ENCODE results near the gene STK17A. TPM values are rescaled to one million over a fixed set of nuclear protein-coding genes. Genes with fewer than 3 reads are reported as not detected.
"Not testable (repeated sequence)": the region's sequence is repeated elsewhere in the genome, so short reads cannot be mapped to it uniquely, and the experiment has no call there.

Gene STK17A
- total RNA-seq, 6 experiments from 2014 or later = 59.0 to 79.2 (median 62.8) TPM

DNA sequence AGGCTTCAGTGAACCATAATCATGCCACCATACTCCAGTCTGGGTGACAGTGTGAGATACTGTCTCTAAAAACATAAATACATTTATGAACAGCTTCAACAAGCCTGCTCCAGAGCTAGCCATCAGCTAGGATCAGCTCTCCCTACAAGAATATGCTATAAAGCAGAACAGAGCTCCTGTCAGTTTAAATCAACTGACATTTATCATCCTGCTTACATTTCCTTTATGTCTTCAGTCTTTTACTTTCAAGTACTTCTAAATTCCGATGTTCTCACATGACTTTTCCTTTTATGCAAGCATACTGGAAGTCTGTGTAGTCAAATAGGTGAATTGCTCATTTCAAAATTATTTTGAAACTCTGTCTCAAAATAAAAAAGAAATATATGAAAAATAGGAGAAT, 81.8 kb downstream of the STK17A start:
- DNase-seq = no peak
- Mint-ChIP-seq H3K4me3 (no peak overlapping the region), H3K9me3 (no peaks in the 10 kb centered on the region), H3K27ac (no peak overlapping the region), H3K4me1 (ENCODE audit: low read depth) (peaks cover 79% of the 10 kb centered on the region), H3K27me3 (ENCODE audit: insufficient read depth) (no peaks in the 10 kb centered on the region; the same call in 1 of the 2 replicates), H3K36me3 (ENCODE audit: low read depth) (peaks cover 39% of the 10 kb centered on the region)
- TF ChIP-seq, protein P1, sequence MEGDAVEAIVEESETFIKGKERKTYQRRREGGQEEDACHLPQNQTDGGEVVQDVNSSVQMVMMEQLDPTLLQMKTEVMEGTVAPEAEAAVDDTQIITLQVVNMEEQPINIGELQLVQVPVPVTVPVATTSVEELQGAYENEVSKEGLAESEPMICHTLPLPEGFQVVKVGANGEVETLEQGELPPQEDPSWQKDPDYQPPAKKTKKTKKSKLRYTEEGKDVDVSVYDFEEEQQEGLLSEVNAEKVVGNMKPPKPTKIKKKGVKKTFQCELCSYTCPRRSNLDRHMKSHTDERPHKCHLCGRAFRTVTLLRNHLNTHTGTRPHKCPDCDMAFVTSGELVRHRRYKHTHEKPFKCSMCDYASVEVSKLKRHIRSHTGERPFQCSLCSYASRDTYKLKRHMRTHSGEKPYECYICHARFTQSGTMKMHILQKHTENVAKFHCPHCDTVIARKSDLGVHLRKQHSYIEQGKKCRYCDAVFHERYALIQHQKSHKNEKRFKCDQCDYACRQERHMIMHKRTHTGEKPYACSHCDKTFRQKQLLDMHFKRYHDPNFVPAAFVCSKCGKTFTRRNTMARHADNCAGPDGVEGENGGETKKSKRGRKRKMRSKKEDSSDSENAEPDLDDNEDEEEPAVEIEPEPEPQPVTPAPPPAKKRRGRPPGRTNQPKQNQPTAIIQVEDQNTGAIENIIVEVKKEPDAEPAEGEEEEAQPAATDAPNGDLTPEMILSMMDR (IDR thresholded peaks at IDR 0.05) = no peak

DNA sequence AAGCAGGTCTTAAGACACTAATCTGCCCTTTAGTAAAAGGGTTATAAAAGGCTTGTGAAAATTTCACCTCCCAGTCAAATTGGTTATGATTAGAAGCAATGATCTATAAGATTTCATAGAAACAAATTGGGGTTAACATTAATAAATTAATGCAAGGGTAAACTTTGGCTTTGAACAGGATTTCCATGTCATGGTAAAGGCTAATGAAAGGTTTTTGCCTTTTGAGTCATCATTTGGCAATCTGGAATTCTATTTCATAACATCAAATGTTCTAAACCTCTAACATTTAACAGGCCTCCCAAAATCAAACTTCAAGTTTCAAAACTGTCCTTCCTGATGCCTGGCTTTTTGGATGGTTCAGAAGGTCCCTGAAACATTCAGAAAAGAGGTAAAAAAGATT, 84.0 kb downstream of the STK17A start:
- H3K36me3 Mint-ChIP-seq (ENCODE audit: low read depth) = peaks cover 46% of the 10 kb centered on the region
- no peak for DNase-seq
- peak overlapping the region; percentile 69; the same call in 1 of the 2 replicates for H3K27ac Mint-ChIP-seq
- peaks cover 4% of the 10 kb centered on the region; the same call in 1 of the 2 replicates for H3K9me3 Mint-ChIP-seq
- TF ChIP-seq, protein P1 (IDR thresholded peaks at IDR 0.05) = no peak
- peaks cover 84% of the 10 kb centered on the region for H3K4me1 Mint-ChIP-seq (ENCODE audit: low read depth)
- H3K27me3 Mint-ChIP-seq (ENCODE audit: insufficient read depth) = no peaks in the 10 kb centered on the region; the same call in 1 of the 2 replicates
- H3K4me3 Mint-ChIP-seq = no peak overlapping the region

DNA sequence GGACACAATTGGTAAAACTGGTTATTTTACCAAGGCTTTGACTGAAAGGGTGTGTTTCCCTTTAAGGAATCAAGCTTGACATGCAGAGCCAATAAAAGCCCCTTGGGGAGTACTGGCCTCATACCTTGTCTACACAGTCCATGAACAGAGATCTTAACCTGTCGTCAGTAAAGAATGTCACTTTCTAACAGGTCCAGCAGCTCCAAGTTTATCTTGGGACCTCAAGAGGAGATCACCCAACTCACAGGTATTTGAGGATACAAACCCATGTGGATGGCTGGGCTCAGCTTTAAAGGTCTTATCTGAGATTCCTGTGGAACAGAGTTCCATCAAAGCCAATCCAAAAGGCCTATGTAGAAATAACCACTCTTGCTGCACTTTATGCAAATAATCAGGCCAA, 85.1 kb downstream of the STK17A start:
- Mint-ChIP-seq H3K36me3 (ENCODE audit: low read depth) (peaks cover 53% of the 10 kb centered on the region), H3K9me3 (peaks cover 13% of the 10 kb centered on the region), H3K27me3 (ENCODE audit: insufficient read depth) (no peaks in the 10 kb centered on the region; the same call in 1 of the 2 replicates), H3K4me1 (ENCODE audit: low read depth) (peaks cover 90% of the 10 kb centered on the region), H3K4me3 (no peak overlapping the region), H3K27ac (no peak overlapping the region)
- DNase-seq = no peak
- TF ChIP-seq, protein P1 (IDR thresholded peaks at IDR 0.05) = no peak

DNA sequence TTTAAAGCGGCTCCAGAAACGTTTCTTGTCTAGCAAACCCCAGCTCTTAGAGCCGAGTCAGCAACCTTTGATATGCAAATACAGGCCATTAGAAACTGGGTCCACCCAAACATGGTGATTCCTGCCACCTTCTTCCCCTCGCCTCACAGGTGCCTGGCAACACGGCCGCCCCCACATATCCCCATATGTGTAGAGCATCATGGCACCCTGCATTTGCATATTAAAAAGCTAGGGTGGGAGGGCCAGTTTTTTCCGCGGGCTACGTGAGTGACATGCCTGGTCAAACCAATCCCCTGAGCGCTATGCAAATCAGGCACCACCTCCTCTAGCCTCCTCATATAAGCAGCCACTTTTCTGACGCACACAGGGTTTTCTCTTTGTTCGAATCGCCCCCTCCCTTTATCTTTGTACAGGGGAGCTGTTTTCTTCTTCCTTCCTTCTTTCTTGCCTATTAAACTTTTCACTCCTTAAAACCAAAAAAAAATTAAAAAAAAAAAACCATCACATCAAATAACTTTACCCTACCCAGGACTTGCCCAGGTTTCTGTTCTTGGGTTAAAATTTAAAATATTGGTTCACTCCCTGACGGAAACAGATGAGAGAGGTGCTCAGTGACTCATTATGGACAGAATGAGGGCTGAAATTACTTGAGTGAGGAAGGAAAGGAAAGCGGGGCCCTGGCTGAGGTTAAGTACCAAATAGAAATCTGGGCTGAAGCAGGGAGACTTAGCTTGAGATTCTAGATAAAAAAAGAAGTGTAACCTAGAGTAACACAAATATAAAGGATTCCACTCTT, 86.6 kb downstream of the STK17A start:
- no peaks in the 10 kb centered on the region; the same call in 1 of the 2 replicates for H3K27me3 Mint-ChIP-seq (ENCODE audit: insufficient read depth)
- H3K27ac Mint-ChIP-seq = no peak overlapping the region
- TF ChIP-seq, protein P1 (IDR thresholded peaks at IDR 0.05) = no peak
- H3K4me3 Mint-ChIP-seq = no peak overlapping the region
- DNase-seq = no peak
- H3K9me3 Mint-ChIP-seq = peaks cover 20% of the 10 kb centered on the region
- peaks cover 59% of the 10 kb centered on the region for H3K36me3 Mint-ChIP-seq (ENCODE audit: low read depth)
- H3K4me1 Mint-ChIP-seq (ENCODE audit: low read depth) = peaks cover 93% of the 10 kb centered on the region

DNA sequence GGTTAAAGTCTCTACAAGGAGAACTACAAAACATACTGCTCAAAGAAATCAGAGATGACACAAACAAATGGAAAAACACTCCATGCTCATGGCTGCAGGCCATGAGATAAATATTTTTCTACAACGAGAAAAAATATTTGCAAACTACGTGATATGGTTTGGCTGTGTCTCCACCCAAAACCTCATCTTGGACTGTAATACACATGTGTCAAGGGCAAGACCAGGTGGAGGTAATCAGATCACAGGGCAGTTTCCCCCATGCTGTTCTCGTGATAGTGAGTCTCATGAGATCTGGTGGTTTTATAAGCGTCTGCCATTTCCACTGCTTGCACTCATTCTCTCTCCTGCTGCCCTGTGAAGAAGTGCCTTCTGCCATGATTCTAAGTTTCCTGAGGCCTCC, 88.6 kb downstream of the STK17A start:
- TF ChIP-seq, protein P1 (IDR thresholded peaks at IDR 0.05) = no peak
- Mint-ChIP-seq H3K27me3 (ENCODE audit: insufficient read depth) (no peaks in the 10 kb centered on the region; the same call in 1 of the 2 replicates), H3K4me3 (no peak overlapping the region), H3K36me3 (ENCODE audit: low read depth) (peaks cover 58% of the 10 kb centered on the region), H3K4me1 (ENCODE audit: low read depth) (peaks cover 80% of the 10 kb centered on the region), H3K27ac (no peak overlapping the region), H3K9me3 (peaks cover 20% of the 10 kb centered on the region)
- no peak for DNase-seq

DNA sequence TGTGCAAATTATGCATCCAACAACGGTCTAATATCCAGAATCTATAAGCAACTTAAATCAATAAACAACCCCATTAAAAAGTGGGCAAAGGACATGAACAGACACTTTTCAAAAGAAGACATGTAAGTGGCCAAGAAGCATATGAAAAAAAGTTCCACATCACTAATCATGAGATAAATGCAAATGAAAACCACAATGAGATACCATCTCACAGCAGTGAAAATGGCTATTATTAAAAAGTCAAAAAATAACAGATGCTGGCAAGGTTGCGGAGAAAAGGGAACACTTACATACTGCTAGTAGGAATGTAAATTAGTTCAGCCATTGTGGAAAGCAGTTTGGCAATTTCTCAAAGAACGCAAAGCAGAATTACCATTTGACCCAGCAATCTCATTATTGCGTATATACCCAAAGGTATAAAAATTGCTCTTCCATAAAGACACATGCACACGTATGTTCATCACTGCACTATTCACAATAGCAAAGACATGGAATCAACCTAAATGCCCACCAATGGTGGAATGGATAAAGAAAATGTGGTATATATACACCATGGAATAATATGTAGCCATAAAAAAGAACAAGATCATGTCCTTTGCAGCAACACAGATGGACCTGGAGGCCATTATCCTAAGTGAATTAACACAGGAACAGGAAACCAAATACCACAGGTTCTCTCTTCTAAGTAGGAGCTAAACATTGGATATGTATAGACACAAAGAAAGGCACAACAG, 90.5 kb downstream of the STK17A start:
- H3K36me3 Mint-ChIP-seq (ENCODE audit: low read depth) = peaks cover 51% of the 10 kb centered on the region
- H3K27ac Mint-ChIP-seq = peak overlapping the region; percentile 75
- H3K4me1 Mint-ChIP-seq (ENCODE audit: low read depth) = peaks cover 61% of the 10 kb centered on the region
- DNase-seq = peak; percentile 52
- H3K9me3 Mint-ChIP-seq = peaks cover 20% of the 10 kb centered on the region
- H3K4me3 Mint-ChIP-seq; H3K27me3 Mint-ChIP-seq (ENCODE audit: insufficient read depth): not testable (repeated sequence)

Measured in HFFc6 (cell line).